Heart right ventricle (tissue), 16 donors: ENCODE results near the gene PTGER3. TPM values are rescaled to one million over a fixed set of nuclear protein-coding genes. Genes with fewer than 3 reads are reported as not detected.

ENCODE experiments used
- ATAC-seq, 8 donors: fragments of 200-7000 bp; cut with Tn5 transposase; one replicate each; pipeline ENCODE4 v1.9.1; 2020; ENCODE audit warnings: mild to moderate bottlenecking in 8 of 8, moderate library complexity in 8 of 8, moderate number of reproducible peaks in 1 of 8
- DNase-seq, 2 donors: peaks; one replicate each; pipeline ENCODE4 v3.0.0-alpha.2; 2020
- H3K27ac ChIP-seq, 10 donors: fragments of 200-600 bp; sonication (generic) in 2 of 10; one replicate each; pipeline versions ENCODE4 v1.5.0 to v1.8.0; 2020 to 2022; ENCODE audit warnings: mild to moderate bottlenecking in 3 of 10
- H3K27me3 ChIP-seq, 7 donors: fragments of 200-600 bp; one replicate each; pipeline ENCODE4 v1.8.0; 2021 to 2022; ENCODE audit warnings: mild to moderate bottlenecking in 2 of 7
- H3K36me3 ChIP-seq, 9 donors: fragments of 200-600 bp; sonication (generic) in 1 of 9; one replicate each; pipeline versions ENCODE4 v1.5.0 to v1.8.0; 2020 to 2022; ENCODE audit warnings: mild to moderate bottlenecking in 2 of 9
- H3K4me1 ChIP-seq, 9 donors: fragments of 200-600 bp; sonication (generic) in 1 of 9; one replicate each; pipeline versions ENCODE4 v1.5.0 to v1.8.0; 2020 to 2022; ENCODE audit warnings: mild to moderate bottlenecking in 4 of 9
- H3K4me3 ChIP-seq, 10 donors: fragments of 200-600 bp; sonication (generic) in 2 of 10; one replicate each; pipeline versions ENCODE4 v1.5.0 to v1.8.0; 2020 to 2022; ENCODE audit warnings: mild to moderate bottlenecking in 7 of 10, moderate library complexity in 2 of 10
- H3K9me3 ChIP-seq, 11 donors: fragments of 200-600 bp in 10 of 11; sonication (generic) in 2 of 11; one replicate each; pipeline versions ENCODE4 v1.5.0 to v1.8.0; 2013 to 2022; ENCODE audit warnings: mild to moderate bottlenecking in 2 of 11, control low read depth in 1 of 11, moderate library complexity in 1 of 11
- WGBS, 2 donors: extraction: QIAGEN DNeasy Blood & Tissue Kit; methylation state at CpG; one replicate each; pipeline ENCODE4 v1.1.7; 2013; ENCODE audit warnings: inconsistent platforms in 1 of 2; 5-methylcytosine and 5-hydroxymethylcytosine counted together
- intact Hi-C, 10 donors: fragments of 100-400 bp; cut with DNase I; formaldehyde crosslinking; loops; one replicate each; pipeline versions ENCODE4 v1.11.1 to v1.14.2; 2022
- polyA plus RNA-seq, 2 donors: library from polyadenylated mRNA; stranded (reverse); fragments of 200-250 nt; gene quantifications; one replicate each; pipeline ENCODE4 v1.2.3, GENCODE V29; 2013
- total RNA-seq, 10 donors: library from RNA; stranded (reverse); fragmentation: NEBNext Ultra II Directional in 3 of 10; extraction: Animal tissue kit (Norgen Biotek cat#: 25700) in 3 of 10; gene quantifications; one replicate each; pipeline versions ENCODE4 v1.2.1 to v1.2.4, GENCODE V29; 2021 to 2023
- TF ChIP-seq, protein P1 (sequence below), 9 donors: fragments of 200-600 bp; sonication (generic) in 2 of 9; IDR thresholded peaks; one replicate each; pipeline versions ENCODE4 v1.5.0 to v1.8.0; 2021 to 2022; ENCODE audit warnings: antibody characterized with exemption in 9 of 9, mild to moderate bottlenecking in 5 of 9, moderate library complexity in 1 of 9
- donor health status: Arrhythmogenic right ventricular cardiomyopathy.
- donor health status: ischemic (EF 13 %, LVEDD 7.1; RV severe dilation, severe dysfunction).
- donor health status: healthy with polysubstance abuse.
- donor health status: DM: no; HTN: yes; CAD: no.
- donor health status: DM: no; HTN: no; CAD: no.
- donor health status: ischemic (EF 25% LVEDD 6.9; RV normal size, moderate dysfunction).
- donor health status: ischemic (EF 25% LVEDD 5.7; RV mildly dilated, moderate dysfunction).
- donor health status: healthy.
- donor health status: DM: yes; HTN: yes; CAD: no.
- donor health status: Ischemic cardiomyopathy.
- donor health status: ischemic (EF 35%, LVEDD 5.7; RV mildly dilated, moderate dysfunction).
- donor health status: nonischemic (EF 11% LVEDD 7.7; RV severe dilation, severe dysfunction).
- donor health status: DM: yes; HTN: yes; CAD: no.
- donor health status: PGD.
- donor health status: ischemic (EF 29% LVEDD 5.4; RV normal size, mild dysfunction).
- donor health status: nonischemic (EF 23%, LVEDD 6.1; RV moderate dilation, normal function).

The PTGER3 gene
- total and polyA plus RNA-seq, 12 donors: 0.11 to 4.6 (median 1.0) TPM

DNA sequence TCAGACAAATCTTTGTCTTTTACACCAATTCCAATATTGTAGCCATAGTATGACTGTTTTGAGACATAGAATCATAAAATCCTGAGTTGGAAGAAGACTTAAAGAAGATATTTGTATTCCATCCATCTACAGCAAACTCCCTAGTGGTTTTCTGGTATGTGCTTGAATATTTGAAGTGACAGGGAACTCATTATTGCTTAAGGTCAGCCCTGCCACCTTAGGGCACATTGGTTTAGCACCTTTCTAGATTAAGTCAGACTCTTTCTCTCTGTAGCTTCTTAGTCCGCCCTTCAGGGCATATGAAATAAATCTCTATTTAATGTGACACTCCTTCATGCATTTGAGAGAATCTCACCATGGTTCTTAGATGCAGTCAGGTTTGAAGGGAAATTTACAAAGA lies 49.8 kb downstream of the PTGER3 start:
- Histone ChIP-seq H3K27me3 (peaks cover 0 to 16% (median 0%) of the 10 kb centered on the region in 7 donors), H3K9me3 (no peaks in the 10 kb centered on the region), H3K4me3 (no peak overlapping the region), H3K4me1 (no peaks in the 10 kb centered on the region), H3K36me3 (no peaks in the 10 kb centered on the region), H3K27ac (no peak overlapping the region)
- ATAC-seq: no peak
- 82 to 83% methylated on average over 1 of the region's 1 CpG for WGBS, 2 donors
- DNase-seq: no peak
- TF ChIP-seq, protein P1, sequence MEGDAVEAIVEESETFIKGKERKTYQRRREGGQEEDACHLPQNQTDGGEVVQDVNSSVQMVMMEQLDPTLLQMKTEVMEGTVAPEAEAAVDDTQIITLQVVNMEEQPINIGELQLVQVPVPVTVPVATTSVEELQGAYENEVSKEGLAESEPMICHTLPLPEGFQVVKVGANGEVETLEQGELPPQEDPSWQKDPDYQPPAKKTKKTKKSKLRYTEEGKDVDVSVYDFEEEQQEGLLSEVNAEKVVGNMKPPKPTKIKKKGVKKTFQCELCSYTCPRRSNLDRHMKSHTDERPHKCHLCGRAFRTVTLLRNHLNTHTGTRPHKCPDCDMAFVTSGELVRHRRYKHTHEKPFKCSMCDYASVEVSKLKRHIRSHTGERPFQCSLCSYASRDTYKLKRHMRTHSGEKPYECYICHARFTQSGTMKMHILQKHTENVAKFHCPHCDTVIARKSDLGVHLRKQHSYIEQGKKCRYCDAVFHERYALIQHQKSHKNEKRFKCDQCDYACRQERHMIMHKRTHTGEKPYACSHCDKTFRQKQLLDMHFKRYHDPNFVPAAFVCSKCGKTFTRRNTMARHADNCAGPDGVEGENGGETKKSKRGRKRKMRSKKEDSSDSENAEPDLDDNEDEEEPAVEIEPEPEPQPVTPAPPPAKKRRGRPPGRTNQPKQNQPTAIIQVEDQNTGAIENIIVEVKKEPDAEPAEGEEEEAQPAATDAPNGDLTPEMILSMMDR (IDR thresholded peaks at IDR 0.05): no peak
- intact Hi-C loops: no loop called here

DNA sequence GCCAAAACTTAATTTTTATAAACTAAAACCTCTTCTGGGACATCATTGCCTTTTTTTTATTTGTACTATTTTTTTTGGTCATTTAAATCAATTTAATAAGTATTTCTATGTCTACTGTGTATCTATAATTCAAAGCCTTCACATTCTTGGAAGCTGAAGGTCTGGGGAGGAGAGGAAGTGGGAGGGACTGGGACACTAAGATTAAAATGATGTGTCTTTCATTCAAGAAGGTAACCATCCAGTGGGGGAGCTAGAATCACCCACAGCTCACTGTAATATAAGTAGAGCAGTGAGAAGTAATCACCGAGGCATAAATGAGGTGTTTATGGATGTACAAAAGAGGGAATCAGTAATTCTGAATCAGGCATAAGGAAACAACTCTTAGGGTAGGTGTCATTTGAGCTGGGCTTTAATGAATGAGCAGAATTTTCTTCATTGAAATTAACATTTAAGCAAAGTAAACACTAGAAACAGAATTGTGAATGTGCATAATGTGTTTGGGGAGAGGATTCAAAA lies 52.8 kb downstream of the PTGER3 start:
- peaks cover 0 to 12% (median 0%) of the 10 kb centered on the region in 7 donors for H3K27me3 ChIP-seq
- no peak overlapping the region for H3K4me3 ChIP-seq
- DNase-seq: no peak
- H3K9me3 ChIP-seq: no peaks in the 10 kb centered on the region
- TF ChIP-seq, protein P1 (IDR thresholded peaks at IDR 0.05): no peak
- H3K27ac ChIP-seq: no peak overlapping the region
- intact Hi-C loops: no loop called here
- no peak for ATAC-seq
- WGBS, 2 donors: 84 to 91% methylated on average over 1 of the region's 1 CpG
- H3K36me3 ChIP-seq: no peaks in the 10 kb centered on the region
- no peaks in the 10 kb centered on the region for H3K4me1 ChIP-seq

DNA sequence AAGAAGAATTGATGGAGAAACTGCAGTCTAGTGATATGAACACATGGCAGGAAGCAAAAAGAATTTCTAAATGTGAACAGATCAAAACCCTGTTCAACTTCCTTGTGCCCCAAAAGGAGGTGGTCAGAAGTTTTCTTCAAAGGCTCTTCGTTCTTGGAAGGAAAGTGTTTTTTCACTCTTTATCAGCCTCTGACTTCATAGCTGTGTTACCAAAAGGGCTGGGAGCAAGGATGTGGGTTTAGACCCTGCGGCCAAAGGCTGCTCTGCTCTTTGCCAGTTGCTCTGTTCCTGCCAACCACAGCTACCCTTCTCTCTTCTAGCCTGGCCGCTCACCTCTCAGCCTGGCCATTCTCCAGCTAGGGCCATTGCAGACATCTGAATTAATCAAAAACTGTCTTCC lies 53.8 kb downstream of the PTGER3 start:
- no peak for ATAC-seq
- WGBS, 2 donors: 62 to 74% methylated on average over 3 of the region's 3 CpGs
- H3K27ac ChIP-seq: no peak overlapping the region
- H3K27me3 ChIP-seq: peaks cover 0 to 11% (median 0%) of the 10 kb centered on the region in 7 donors
- H3K9me3 ChIP-seq: no peaks in the 10 kb centered on the region
- H3K36me3 ChIP-seq: no peaks in the 10 kb centered on the region
- intact Hi-C loops: no loop called here
- H3K4me3 ChIP-seq: no peak overlapping the region
- TF ChIP-seq, protein P1 (IDR thresholded peaks at IDR 0.05): no peak
- H3K4me1 ChIP-seq: no peaks in the 10 kb centered on the region
- no peak for DNase-seq

DNA sequence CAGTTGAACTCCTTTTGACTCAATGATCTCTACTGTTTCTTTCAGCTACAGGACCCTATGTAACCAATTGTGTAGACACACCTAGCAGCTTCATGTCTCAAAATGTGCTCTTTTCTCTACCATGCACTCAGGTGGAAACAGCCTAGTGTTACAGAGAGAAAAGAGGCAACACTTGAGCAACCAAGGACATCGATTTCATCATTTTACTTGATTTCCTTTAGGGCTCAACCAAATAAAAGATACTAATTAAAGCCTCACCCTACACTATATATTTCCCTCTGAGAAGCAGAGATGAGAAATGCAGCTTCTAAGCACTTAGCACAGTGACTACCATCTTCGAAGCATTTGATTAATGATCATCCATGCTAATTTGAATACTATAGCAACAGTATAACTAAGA lies 55.1 kb downstream of the PTGER3 start:
- TF ChIP-seq, protein P1 (IDR thresholded peaks at IDR 0.05): no peak
- H3K27ac ChIP-seq: no peak overlapping the region
- WGBS, 2 donors: 88 to 95% methylated on average over 2 of the region's 2 CpGs

More for the DNA sequence above, 55.1 kb downstream of the PTGER3 start:
- H3K4me3 ChIP-seq: no peak overlapping the region
- no peaks in the 10 kb centered on the region for H3K9me3 ChIP-seq
- H3K27me3 ChIP-seq: peaks cover 0 to 9% (median 0%) of the 10 kb centered on the region in 7 donors
- no peaks in the 10 kb centered on the region for H3K36me3 ChIP-seq
- DNase-seq: no peak
- intact Hi-C loops: no loop called here
- no peaks in the 10 kb centered on the region for H3K4me1 ChIP-seq
- no peak for ATAC-seq
